GM18517 (cell line): ENCODE measurements around the gene FAAP24.
"Not testable (repeated sequence)": the region's sequence is repeated elsewhere in the genome, so short reads cannot be mapped to it uniquely, and the experiment has no call there.

Experiments
- ATAC-seq: cut with Tn5 transposase; IDR thresholded peaks from one replicate; pipeline ENCODE4 v1.9.1; 2021; ENCODE audit warnings: mild to moderate bottlenecking, moderate library complexity; ENCODE audit not compliant: unreplicated experiment

Gene FAAP24, protein sequence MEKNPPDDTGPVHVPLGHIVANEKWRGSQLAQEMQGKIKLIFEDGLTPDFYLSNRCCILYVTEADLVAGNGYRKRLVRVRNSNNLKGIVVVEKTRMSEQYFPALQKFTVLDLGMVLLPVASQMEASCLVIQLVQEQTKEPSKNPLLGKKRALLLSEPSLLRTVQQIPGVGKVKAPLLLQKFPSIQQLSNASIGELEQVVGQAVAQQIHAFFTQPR

DNA sequence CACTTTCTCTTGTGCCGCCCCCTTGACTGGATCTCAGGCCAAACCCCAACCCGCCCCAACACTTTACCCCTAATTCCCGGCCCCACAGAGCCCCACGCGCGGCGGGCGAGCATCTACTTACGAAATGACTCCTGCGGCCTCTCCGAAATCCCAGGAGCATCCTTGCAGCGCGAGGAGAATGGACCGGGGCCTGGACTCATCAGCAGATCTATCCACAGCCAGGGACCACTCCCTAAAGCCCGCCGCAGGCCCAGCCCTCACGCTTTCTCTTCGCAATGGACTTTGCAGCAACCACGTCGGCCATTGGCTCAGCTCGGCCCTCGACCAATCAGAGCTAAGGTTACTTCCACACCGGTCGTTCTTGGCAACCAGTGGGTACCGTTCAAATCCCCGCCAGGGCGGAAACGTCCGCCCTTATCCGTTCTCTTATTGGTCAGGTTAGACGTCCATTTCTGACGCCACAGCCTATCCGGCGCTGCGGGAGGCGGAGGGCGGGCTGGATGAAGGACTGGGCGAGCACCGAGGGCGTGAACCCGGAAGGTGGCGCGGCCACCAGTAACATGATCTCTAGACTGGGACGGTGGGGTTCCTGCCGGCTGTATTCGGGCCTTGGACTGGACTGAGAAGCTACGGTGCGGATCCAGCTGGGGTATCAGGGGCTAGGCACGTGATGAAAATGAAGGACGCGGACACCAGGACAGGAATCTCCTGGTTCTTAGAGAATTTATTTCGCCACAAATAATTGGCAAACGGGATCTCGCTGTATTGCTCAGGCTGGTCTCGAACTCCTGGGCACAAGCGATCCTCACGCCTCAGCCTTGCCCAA lies at the start of gene FAAP24, which contains the start of gene CEP89:
TSS of gene FAAP24 (plus strand) at position 528 of the 826 bp plus-strand sequence. CDS start 955 bp downstream, outside the sequence.
TSS of gene CEP89 (minus strand) at position 244 of the 826 bp plus-strand sequence. CDS start at position 160, 84 bp downstream.
- ATAC-seq = peak; percentile 97

DNA sequence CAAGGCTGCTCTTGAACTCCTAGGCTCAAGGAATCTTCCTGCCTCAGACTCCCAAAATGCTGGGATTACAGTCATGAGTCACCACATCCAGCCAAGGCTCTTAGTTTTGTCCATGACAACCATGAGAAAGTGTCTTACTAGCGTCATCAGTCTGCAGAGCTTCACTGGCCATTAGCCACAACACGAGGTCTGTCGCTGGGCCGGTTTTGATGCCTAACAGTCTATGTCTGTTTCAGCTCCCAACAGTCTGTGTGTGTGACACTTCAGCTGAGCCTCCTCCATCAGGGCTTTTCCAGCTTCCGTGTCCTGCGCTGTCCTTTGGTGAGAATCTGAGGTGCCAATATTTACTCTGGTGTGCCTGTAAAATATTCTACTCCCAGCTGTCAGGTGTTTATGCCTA lies 47.8 kb upstream of the FAAP24 start:
- no peak for ATAC-seq

DNA sequence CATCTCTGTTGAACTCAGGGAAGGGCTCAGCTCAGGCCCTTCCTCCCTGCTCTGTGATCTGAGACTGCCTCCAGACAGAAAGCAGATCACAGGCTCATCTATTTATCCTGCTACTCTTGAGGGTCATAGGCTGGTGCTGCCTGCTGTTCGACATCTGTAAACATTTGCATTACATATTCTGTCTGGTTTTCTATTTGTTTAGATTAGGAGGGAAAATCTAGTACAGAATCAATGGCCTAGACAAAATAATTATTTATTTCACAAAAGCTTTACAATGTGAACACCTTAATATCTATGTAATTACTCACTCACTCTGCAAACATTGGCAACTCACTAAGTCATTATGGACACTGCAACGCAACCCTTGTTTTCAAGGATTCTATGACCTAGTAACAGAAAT lies 43.2 kb upstream of the FAAP24 start:
- ATAC-seq = no peak

DNA sequence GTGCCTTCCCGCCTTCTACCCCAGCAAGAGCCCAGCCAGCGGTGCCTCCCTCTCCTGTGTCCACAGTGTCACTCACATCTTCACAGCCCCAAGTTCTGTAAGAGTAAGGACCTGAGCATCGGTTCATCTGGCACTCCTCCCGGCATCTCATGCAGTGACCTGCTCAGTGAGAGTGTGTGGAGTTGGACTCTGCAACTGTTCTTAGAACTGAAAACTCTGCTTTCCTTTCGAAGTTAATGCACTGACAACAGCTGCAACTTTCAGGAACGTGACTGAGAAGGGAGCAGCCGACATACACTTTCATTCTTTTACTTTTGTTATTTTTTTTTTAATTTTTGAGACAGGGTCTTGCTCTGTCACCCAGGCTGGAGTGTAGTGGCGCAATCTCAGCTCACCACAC lies 41.5 kb upstream of the FAAP24 start:
- no peak for ATAC-seq

DNA sequence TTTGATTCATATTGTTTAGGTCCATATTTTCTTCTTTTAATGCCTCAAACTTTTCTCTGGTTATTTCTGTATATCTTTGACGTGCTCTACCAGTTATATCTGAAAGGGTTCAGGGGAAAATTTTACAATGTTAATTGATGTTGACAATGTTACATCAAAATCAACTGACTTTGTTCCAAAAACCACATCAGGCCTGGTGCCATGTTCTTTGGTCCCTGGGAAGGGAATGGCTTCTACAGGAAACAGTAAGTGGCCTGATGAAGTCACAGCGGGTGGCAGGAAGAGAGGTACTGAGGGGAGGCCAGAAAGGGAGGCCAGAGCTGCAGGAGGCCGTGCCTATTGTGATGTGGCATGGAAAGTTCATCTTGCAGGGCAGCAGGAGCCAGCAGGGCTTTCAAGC lies 38.5 kb upstream of the FAAP24 start:
- ATAC-seq = no peak

DNA sequence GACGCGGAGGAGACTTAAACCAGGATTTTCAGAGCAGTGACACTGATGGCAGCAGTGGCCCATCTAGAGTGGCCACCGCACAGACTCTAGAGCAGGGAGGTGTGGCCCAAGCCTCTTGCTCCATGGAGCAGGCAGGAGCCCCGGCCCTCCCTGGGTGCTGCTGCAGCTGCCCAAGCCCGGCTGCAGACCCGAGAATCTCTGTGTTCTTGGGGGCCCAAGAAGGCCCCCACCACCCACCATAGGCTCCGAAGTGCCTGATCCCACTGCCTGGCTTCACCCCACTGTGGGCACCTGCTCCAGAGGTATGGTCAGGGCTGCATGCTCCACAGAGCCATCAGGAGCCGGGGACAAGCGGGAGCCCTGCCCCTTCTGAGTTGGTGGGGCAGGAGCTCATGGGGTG lies 36.4 kb upstream of the FAAP24 start:
- no peak for ATAC-seq

DNA sequence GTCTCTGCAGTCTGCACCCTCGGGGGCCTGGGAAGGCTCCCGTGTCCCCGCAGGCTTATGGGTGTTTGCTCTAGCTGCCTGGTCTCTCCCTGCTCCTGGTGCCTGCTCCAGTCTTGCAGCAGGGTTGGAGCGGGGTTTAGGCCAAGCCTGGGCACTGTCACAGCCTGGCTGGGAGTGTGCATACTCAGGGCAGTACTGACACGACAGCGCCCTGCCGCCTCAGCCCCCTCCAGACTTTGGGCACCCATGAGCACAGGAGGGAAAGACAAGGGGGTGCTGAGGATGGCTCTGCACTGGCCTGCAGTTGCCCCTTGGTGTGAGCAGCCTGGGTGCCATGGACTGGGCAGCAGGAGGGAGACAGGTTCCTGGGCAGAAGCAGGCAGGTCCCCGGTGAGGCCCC lies 36.0 kb upstream of the FAAP24 start:
- ATAC-seq = no peak

DNA sequence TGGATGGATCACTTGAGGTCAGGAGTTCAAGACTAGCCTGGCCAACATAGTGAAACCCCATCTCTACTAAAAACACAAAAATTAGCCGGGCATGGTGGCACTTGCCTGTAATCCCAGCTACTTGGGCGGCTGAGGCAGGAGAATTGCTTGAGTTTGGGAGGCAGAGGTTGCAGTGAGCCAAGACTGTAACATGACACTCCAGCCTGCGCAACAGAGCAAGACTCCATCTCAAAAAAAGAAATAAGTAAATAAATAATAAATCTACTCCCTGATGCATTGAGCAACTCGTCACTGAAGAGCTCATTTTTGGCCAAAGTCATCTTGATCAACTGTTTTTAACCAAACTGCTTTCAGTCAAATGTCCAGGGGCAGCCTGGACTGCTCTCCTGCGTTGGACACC lies 30.8 kb upstream of the FAAP24 start:
- ATAC-seq = not testable (repeated sequence)

DNA sequence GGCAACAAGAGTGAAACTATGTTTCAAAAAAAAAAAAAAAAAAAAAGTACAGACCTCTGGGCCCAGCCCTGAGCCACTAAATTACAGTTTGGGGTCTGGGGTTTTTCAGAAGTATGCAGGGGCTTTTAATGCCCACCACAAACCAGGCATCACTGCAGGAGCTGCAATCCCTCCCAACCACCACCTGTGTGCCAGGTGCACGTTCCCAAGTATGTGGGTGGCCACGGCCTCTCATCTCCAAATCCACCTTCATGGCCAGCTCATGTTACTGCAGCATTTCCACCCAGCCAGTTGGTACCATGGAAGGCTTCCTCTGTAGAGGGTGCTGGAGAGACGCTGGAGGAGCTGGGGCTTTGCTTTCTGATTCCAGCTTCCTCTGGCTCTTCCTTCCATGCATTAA lies 26.8 kb upstream of the FAAP24 start:
- no peak for ATAC-seq

DNA sequence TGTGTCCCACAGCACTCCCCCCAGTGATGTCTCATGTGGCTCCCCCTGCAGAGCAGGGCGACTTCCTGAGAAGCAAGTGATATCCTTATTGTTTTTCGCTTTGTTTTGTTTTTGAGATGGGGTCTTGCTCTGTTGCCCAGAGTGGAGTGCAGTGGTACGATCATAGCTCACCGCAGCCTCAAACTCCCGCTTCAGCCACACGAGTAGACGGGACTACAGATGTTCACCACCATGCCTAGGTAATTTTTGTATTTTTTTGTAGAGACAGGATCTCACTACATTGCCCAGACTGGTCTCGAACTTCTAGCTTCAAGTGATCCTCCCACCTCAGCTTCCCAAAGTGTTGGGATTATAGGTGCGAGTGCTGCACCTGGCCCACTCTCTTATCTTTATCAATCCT lies 5.3 kb upstream of the FAAP24 start:
- ATAC-seq = no peak

DNA sequence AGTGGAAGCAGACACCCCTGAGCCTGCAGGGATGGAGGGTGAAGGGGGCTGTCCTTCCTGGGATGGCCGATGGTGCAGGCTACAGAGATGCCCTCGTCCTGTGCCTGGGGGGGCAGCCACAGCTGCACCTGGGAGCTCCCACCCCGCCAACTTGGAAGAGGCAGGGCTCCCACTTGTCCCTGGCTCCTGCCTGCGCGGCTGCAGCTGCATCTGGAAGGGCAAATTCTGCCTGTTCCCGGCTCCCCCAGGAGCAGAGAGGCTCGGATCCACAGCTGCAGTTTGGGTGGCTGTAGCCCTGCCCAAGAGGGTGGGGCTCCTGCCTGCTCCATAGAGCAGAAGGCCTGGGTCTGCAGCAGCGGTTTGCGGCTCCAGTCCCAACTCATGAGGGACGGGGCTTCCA lies 2.5 kb upstream of the FAAP24 start:
- no peak for ATAC-seq

DNA sequence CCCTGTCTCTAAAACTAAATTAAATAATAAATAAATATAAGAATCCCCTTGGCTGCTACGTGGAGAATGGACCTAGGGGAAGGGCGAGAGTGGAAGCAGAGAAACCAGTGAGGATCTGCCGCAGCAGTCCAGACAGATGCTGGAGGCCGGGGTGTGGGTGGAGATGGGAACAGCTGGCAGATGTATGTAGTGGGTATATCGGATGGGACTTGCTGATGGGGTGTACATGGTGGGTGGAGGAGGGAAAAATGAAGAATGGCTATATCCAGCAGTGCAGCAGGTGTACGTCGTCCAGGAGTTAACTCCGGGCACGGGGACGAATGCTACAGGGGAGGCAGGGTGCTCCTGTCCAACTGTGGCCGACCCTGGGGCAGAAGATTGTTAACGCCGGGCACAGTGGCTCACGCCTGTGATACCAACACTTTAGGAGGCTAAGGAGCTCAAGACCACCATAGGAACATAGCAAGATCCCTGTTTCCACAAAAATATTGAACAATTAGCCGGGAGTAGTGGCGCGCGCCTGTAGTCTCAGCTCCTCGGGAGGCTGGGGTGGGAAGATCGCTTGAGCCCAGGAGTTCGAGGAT lies 938 bp upstream of the FAAP24 start:
- ATAC-seq = no peak

DNA sequence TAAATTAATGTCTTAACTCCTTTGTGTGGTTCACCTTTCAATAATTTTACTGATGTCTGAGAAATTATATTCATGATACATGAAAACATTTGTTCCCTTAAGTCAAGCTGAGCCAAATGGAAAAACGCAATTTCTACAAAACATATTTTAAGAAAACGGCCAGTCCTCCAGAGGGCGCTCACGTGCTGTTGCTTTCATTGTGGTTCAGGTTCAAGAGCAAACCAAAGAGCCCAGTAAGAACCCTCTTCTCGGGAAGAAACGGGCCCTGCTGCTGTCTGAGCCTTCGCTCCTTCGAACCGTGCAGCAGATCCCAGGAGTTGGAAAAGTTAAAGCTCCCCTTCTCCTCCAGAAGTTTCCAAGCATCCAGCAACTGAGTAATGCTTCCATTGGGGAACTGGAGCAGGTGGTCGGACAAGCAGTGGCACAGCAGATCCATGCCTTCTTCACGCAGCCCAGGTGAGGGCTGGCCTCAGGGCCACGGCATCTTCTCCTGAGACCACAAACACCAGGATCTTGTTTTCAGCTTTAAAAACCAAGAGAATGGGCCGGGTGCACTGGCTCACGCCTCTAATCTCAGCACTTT lies 4.3 kb downstream of the FAAP24 start:
- ATAC-seq = no peak

DNA sequence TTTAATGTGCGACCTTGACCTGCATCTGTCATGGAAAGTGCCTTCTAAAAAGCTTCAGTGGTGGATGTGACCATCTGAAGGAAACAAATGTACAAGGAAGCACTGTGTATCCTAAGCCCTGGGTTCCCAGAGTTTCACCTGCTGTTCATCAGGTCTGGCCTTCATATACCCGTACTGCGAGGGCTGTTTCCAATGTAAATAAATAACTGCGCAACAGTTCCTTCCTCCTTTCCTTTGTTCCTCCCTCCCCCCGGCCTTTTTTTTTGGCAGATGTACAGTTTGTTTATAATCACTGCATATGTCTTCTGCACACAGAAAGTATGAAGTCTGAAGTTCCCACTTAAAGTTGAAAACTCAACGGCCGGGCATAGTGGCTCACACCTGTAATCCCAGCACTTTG lies 5.2 kb downstream of the FAAP24 start:
- ATAC-seq = no peak

DNA sequence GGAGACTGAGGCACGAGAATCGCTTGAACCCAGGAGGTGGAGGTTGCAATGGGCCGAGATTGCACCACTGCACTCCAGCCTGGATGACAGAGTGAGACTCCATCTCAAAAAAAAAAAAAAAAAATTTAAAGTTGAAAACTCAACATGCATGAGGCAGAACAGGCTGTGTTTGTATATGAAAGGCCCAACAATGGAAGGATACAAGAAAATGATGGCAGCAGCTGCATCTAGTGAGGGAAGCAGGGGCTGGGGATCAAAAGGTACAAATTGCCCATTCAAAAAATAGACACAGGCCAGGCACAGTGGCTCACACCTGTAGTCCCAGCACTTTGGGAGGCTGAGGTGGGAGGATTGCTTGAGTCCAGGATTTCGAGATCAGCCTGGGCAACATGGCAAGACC lies 5.8 kb downstream of the FAAP24 start:
- not testable (repeated sequence) for ATAC-seq

DNA sequence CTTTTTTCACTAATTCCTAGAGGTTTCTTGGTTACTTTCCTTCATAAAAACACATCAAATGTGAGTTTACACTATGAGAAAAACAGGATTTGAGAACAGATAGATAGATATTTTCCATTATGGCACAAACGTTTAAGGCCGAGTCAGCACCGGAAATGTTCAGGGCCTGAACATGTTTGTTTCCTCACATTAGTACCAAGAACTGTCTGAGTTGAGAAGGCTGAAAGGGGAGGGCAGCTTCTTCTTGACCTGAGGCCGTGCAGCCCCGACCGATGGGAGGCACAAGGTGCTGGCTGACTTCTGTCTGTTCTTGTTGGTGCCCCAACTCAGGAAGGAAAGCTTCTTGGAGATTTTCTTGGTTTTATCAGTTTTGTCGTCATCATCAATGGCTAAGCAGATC lies 7.8 kb downstream of the FAAP24 start:
- not testable (repeated sequence) for ATAC-seq

DNA sequence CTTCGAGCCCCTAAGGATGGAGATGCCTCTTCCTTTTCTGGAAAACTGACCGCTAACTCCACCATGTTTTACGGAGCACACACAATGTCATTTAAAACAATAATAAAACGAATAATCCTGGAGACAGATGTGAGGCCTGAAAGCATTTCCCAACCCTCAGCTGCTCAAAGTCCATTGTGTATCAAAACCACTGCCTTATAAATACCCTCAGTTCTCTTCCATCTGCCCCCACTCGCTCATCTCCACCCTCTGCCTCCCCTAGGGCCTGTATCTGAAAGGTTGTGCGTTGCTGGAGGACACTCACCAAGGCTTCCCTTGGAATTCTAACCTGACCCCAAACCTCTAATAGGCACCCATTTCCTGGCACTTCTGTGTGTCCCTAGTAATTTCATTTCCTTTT lies 10.4 kb downstream of the FAAP24 start:
- not testable (repeated sequence) for ATAC-seq

DNA sequence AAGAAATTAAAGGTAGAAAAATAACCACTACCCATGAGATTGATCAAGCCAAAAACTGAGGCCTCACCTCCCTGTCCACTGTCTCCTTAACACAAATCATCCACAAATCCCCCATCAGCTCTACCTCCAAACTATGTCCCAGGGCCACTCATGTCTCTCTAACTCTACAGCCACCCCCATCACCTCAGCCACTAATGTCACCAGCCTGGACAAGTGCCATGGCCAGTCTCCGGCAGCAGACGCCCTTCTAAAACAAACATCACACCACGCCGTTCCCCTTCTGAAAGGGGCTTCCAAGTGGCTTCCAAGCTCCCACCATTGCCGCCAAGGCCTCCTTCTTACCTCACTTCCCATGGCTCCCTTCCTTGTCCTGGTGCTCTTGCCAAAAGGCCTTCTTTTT lies 16.2 kb downstream of the FAAP24 start:
- ATAC-seq = not testable (repeated sequence)

DNA sequence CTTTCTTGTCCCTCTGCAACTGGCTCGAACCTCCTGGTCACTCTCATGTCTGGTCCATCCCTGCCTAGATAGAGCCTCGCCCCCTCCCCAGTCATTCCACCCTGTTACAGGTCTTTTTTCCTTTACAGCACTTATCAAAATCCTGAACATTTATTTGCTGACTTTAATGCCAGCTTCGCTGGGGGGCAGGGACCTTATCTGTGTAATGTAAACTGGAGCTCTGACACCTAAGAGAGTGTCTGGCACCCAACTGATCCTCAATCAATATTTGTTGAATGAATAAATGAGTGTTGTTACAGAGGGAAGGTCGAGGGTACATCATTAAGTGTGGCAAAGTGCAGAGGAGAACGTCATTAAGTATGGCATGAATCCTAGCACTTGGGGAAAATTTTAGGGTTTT lies 16.7 kb downstream of the FAAP24 start:
- no peak for ATAC-seq

DNA sequence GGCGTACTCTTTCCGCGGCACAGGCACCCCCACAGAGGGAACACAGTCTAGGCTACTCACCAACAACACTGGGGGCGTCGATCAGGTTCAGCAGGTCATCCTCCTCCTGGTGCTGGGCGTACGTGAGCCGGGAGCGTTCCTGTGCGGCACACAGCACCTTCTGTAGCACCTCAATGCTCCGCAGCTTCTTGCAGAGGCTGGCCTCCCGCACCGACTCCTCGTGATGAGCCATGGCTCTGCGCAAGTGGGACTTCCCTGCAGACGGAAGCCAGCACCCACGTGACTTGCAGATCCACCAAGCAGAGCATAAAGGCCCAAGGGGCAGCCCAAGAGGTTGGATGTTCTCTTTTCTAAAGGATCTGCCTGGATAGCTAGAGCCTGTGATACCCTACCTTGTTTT lies 23.9 kb downstream of the FAAP24 start:
- not testable (repeated sequence) for ATAC-seq

DNA sequence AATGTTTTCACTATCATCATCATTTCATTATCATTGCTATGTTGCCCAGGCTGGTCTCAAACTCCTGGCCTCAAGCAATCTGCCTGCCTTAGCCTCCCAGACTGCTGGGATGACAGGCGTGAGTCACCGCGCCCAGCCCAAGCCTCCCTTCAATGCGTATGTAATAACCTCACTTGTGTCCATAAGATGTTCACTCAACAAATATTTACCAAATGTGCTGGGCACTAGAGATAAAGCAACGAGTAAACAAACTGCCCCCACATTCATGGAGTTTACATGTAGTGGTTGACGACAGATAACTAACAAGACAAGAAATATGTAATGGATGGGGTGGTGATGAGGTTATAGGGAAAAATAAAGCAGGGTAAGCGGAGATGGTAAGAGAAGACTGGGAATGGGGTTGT lies 25.0 kb downstream of the FAAP24 start:
- ATAC-seq = not testable (repeated sequence)
